CD4-positive, alpha-beta T cell treated with Interferon alpha-2 for 1 hour (primary cell): ENCODE data around the gene CHL1.

Source experiments
- DNase-seq, 2 donors: peaks; one replicate each; pipeline ENCODE4 v3.0.0-alpha.2; 2020 to 2022

The CHL1 gene

DNA sequence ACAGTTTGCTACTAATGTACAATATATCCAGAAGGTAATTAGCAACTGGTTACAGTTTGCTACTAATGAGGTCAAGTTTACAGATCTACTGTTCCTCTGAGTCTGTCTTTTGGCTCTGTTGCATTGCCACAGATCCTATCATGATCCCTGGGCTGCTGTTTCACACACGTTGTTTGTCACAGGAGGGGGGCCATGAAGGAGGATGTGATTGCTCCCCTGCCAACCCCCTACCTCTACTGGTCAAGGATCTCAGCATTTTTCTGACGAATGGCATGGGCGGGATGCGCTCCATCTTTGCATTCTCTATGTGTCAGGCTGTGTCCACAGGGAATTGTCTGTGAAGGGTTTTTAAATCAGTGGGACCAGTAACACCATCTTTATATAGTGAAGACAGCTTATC, 91.9 kb downstream of the CHL1 start:
- no peak for DNase-seq

DNA sequence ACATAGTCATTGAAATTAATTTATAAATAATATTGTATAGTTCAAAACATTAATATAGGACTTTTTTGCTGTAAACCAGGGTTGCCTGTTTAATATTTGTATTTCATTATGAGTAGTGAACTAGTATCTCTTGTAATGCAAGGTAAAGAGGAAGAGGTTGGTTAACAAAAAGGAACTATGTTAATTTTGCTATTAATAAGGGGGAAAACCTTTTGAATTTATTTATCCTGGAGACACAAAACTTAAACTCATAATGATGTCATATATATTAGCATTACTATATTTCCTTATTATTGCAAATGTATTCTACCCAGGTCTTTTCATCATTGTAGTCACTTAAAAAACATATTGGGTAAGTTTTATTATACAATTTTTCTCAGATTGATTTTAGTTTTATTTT, 94.5 kb downstream of the CHL1 start:
- DNase-seq = no peak

DNA sequence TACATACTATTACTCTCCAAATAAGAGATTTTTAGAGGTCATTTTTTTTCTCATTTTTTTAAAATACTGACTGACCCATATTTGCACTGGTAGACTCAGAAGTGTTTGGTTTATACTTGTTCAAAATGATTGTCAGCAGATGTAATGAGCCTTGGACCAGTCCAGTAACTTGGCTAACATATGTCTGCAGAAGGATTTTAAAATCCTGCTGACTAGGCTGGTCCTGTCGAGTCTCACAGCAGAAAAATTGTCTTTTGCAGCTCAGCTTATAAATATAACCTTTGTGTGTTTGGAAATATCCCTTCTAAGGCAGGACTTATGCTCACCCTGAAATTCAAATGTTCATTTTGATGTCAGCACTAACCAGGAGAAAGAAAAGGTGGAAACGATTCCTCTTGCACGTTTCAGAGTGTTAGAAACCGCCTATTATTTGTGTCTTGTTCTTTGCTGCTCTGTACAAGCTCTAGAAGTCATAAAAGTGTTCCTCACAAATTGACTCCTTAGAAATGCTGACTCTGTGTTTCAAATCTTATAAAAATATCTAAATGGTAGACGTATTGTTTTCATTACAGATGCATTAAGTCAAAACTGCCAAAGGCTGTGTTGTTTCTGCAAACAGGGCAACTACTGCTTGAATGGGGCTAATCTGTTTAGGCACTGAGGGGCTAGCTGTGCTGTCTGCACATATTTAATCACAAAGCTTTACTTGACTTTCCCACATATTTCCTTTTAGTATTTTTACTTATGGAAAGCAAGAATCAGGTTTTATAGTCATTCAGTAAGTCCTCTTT, 95.3 kb downstream of the CHL1 start:
- DNase-seq = no peak

DNA sequence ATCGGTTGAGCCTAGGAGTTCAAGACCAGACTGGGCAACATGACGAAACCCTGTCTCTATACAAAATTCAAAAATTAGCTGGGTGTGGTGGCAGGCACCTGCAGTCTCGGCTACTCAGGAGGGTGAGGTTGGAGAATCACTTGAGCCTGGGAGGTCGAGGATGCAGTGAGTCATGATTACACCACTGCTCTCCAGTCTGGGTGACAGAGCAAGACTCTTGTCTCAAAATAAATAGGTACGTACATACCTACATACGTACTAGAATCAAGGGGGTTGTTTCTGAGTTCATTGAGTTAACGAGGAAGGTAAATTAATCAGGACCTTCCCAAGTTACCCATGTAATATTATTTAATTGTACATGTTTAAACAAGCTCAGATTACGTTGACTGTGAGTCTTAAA, 97.5 kb downstream of the CHL1 start:
- no peak for DNase-seq

DNA sequence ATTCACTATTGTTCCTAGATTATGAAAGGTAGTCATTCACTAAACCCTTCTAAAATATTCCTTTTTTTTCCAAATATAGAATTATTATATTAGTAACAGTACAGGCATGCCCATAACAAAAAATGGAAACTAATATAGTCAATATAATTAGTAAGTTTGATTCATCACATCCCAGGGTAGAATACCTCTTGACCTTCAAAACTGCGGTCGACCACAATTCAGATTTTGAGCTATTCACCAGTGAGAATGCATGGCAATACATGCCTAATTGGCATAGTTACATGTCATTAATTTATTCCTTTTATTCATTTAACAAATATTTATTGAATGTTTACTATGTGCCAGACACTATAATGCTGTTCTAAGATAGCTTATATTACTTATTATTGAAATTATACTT, 98.0 kb downstream of the CHL1 start:
- DNase-seq = no peak

DNA sequence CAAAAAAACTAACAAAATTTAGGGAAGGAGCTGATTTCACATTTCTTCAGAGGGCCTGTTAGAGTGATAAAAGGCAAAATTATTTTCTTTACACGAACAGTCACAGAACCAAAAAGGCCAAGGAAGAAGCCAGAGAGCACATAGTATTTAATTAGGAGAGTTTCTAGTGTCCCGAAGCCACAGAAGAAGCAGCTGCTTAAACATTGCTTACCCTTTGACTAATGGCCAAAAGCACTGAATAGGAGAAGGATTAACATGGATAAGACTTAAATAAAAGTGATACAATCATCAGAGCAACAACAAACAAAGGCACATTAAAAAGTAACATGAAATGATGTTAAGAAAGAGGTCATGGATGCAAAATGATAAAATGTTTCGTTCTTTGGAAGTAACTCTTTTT, 98.6 kb downstream of the CHL1 start:
- DNase-seq = no peak

- DNase-seq = no peak
Measured at GRCh38 chr3:297585-297984, 101.0 kb downstream of the CHL1 start.

- no peak for DNase-seq
Measured at GRCh38 chr3:299590-300301, 103.2 kb downstream of the CHL1 start.

GRCh38 chr3:307182-307581, 110.6 kb downstream of the CHL1 start:
- DNase-seq = no peak

DNA sequence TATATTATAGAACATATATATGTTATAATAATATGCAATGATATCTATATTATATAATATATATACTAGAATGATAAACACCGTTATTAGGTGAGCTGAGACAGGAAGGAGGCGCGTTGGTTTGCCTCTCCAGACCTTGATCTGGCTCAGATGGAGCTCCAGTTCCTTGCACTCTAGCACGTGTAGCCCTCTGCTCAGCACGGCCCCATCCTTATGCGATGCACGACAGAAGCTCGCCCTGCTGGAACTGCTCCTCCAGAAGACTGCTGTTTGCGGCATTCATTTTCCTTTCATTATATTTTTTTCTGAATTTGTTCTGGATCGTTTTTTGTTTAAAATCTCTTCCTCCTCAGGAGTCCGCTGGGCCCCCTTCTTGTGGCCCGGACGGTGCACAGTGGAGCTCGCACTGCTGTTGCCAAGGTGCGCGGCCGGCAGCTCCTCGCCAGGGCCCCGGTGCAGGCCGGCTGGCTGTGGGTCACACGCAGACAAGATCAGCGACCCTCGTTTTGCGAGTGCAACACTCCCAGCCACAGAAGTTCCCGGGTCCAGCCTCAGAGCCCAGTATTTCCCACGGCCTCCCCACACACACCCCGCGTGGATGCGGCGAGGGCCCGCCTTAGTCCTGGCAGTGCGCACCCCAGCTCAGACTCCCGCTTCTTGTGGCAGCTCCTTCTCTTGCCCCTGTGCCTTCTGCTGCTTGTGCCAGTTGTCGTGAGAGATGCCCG, 112.2 kb downstream of the CHL1 start:
- no peak for DNase-seq

DNA sequence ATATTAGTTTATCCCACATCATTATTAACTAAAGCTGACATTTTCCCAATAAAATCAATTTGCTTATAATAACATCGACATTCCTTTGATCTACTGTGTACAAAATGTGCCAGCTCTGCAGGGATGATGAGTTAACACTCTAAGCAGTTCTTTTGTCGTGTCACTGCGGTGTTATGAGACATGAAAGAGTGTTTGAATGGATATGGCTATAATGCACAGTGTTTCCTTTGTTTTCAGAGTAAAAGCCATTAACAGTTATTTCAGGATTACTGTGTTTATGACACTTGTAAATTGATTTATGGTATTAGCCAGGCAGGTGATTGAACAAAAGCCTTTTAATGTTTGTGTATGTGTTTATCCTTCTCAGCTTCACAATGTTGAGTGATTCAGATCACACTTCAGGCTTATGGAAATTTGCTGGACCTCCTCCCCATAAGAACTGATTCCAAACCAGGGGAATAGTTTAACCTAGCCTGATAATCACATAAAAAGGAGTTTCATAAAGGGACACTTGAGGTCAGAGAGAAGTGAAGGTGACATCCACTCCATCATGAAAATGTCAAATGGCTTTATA, 115.7 kb downstream of the CHL1 start:
- no peak for DNase-seq

- no peak for DNase-seq
Measured at GRCh38 chr3:312911-313310, 116.3 kb downstream of the CHL1 start.

DNA sequence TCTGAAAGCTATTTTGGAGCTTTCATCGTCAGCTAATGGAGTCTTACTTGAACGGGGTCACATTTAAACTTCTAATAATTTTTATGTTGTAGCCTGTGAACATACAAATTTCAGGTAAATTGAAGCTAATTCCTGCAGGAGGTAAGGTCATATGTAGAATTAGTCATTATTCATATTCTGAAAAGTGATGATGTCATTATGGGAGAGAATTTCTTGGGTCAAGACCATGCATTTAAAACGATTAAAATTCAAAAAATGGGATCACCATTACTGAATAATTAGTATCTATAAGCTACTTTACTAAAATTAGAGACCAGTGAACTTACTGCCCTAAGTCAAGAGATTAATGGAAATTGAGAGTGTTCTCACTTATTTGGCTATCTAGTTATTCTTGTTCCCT, 120.4 kb downstream of the CHL1 start:
- no peak for DNase-seq

- no peak for DNase-seq
Measured at GRCh38 chr3:318903-319302, 122.3 kb downstream of the CHL1 start.

GRCh38 chr3:324423-324822, 127.9 kb downstream of the CHL1 start:
- no peak for DNase-seq

DNA sequence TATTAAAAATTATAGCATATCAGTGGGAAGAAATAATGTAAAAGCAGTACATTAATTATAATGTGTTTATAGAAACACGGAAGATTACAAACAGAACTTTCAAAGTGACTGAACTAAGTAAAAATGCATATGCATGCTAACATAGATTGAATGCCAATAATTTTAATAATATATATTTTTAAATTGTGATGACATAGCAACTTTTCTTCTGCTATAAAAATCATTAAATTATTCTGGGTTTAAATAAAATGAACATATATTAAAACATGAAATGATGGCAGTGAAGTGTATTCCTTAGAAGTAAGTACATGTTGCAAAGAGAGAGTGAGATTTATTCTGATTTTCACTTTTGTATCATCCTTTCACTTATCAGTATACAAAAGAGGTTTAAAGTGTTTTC, 128.9 kb downstream of the CHL1 start:
- DNase-seq = no peak

DNA sequence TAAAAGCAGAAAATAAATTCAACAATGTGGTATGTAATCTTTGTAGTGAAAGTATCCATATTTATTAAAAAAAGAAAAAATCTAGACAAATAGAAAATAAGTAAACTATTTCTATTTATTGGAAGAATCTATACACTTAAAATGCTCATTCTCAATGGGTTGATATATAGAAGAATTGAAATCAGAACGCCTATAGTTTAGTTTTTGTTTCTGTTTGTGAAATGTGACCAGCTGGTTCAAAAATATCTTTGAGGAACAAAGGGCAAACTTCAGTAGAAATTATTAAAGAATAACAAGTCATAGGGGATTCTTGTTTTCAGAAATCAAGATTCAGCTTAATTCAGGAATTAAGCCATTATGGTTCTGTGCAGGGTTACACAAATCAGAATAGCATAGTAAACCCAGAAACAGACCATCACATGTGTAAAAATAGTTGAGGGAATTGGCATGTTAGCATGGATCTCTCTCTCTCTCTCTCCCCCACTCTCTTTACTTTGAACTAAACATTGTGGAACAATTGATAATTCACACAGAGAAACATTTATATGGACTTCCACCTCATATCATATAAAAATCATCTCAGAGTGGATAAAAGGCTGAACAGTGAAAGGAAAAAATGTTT, 134.0 kb downstream of the CHL1 start:
- DNase-seq = no peak

DNA sequence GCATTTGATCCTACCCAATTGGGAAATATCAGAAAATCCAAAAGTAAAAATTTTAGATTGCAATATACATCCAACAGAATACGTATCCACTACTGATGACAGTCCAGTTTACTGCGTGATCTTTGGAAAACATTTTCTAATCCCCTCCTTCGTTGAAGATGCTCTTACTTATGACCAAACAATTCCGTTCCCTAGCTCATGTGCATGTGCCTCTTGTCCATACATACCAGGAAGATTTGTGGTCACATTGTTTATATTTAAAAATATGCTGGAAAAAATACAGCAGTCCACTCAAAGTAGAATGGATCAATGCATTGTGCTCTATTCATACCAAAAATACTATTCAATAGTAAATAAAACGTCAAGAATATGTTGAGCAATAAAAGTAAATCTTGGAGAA, 135.3 kb downstream of the CHL1 start:
- DNase-seq = no peak

DNA sequence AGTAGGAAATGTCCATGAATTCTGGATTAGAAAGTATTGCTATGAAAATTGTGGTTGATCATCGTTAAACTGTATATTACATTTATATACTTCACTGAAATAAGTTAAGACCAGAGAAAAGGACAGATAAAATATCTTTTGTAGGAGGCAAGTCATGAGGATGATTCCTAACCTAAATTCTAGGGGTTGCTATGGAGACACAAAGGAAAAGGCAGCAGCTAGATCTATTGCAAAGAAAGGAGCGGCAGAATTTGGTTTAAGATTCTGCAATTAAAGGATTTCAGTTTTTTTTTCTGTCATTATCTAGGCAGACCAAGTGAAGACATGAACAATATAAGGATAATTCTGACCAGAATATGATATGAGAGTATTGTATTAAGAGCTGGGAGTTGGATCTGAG, 136.1 kb downstream of the CHL1 start:
- no peak for DNase-seq

DNA sequence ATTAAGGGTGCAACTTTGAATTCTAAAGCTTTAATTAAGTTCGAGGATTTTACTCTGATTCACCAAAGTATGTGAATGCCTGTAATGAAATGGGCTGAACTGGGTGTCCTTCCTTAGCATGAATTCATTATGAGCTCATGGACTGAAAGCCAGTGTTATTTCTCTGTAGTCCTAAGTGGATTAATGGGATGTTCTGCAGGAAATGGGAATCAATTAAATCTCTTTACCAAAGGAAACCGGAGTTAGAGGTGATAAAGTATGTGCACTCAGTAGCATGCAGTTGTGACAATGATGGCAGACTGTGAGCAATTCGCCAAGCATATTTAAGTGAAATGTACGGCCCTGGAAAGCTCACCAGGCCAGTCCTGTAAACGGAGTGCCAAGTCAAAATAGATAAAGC, 138.7 kb downstream of the CHL1 start:
- no peak for DNase-seq

DNA sequence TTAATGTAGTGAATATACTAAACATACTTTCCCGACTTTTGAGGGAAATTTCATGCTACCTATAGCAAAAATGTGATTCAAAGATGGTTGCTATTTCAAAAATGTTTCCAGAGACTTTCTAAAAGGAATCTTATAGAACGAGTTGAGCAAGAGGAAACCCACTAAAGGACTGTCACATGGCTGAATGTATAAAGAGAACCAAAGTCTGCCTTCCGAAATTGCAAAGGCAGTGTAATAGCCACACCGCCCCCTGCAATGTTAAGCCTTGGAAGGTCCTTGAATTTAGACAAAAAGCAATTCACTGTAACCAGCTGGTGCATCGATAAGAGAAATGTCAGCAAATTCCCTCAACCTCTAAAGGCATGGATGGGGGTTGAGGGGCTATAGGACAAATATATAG, 142.8 kb downstream of the CHL1 start:
- no peak for DNase-seq

DNA sequence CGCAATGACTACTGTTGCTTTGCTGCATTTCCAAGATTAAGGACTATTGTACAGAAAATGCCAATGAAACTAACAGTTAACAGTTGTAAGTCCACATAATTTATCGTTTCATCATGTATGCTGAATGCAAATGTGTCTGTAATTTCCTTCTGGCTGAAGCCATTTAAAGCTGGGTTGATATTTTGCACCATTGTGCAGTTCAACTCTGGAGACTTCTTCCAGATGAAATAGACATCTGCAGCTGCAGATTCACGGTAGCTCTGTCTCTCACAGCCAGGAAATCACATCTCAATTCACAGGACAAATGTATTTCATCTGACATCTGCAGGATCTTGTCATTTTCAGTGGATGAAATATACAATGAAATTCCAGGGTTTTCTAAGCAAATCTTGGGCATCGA, 145.4 kb downstream of the CHL1 start:
- DNase-seq = no peak

DNA sequence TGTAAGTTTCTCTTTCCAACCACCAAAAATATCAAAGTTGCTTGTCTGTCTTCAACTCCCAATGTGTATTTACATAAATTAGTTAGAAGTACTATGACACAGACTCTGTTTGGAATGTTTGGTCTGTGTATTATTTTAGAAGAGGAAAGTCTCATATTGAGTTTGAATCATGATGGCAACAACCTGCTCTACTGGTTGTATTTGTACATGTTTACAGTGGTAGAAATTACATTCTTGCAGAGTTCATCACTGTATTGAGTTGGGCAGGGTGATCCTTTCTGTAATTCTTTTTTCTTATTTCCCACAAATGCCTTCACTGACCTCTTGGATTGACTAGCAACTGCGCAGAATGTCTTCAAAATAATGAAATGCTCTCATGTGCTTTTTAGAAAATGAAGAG, 149.6 kb downstream of the CHL1 start:
- no peak for DNase-seq
